ENCODE results near the gene RUBCN. TPM values are rescaled to one million over a fixed set of nuclear protein-coding genes. Genes with fewer than 3 reads are reported as not detected.
A peak's percentile ranks its signal among the peaks of the same experiment; 100 is the strongest.

RUBCN gene
- 7.5 TPM for total RNA-seq

DNA sequence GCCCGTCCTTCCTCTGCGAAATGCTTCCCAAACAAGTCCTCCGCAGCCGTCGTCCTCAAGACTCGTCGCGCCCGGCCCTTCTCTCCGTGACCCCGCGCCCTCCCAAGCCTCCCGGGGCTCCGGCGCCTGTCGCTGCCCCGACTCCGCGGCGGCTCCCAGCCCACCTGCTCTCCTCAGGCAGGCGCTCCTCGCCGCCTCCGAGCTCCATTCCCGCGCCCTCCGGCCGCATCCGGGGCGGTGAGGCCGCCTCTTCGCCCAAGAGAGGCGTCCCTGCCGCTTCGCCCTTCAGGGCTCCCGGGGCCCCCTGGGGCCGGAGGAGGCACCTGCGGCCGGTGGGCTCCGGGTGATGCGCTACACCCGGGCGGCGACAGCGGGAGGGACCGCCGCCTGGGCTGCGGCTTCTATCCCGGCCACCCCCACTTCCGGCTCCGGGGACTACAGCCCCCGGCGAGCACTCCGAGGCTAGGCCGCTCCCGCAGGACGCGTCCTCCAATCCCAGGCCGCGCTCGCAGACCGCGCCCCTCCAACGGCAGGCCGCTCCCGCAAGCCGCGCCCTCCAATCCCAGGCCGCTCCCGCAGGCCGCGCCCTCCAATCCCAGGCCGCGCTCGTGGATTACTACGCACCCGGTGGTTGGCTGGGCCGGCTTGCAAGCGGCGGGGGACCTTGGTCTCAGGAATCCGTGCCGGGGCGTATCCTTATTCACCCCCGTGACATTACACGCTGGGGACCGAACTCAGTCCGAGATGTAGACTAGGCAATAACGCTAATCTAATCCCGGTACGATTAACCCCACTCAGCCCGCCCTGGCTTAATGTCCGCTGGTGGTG, at the start of gene RUBCN:
Gene RUBCN, minus strand, starts transcription at position 414 of the 828 bp plus-strand sequence. Its CDS starts 185 bp downstream, at position 229.
- peak; percentile 97 for ATAC-seq

DNA sequence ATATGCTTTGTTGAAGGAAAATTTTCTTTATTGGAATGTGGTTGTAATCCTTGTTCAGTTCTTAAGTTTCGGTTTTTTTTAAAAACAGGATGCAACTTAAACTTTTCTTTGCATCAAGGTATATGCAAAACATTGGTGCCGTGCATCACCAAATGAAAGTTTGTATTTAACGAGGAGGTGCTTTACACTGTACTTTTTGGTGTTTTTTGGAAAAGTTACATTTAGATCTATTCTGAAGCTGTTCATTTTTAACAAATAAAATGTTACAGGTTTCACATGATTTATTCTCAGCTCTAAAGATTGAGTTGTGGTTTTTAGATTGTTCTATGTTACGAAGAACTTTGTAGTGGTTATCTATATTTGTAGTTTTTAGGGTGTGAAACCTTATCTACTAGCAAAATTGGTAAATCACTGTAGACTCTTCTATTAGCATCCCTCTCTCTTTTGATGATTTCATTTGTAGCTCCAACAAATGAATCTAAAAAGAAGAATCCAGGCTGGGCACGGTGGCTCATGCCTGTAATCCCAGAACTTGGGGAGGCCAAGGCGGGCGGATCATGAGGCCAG, 47.4 kb upstream of the RUBCN start:
- ATAC-seq (no peak), DNase-seq (ENCODE audit: low spot score) (no peak)

More for the DNA sequence above, at the start of gene RUBCN:
- peak; percentile 97 for DNase-seq (ENCODE audit: low spot score)

DNA sequence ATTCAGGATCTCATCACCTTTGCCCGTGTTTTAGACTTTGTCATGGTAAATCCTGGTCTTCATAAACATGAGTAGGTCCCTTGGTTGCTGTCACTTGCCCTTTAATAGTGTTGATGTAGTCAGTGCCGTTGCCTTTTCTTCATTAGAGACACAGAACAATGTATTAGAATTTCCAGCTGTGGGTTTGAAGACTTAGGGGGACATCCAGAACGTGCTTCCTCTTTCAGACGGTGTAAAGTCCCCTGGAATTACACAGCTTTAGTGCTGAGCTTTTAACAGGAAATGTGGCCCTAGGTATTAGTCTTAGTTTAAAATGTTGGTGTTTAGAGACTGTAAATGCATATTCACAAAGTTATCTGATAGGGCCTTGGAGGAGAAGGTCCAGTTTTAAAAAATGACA, 45.5 kb upstream of the RUBCN start:
- ATAC-seq (no peak), DNase-seq (ENCODE audit: low spot score) (no peak)

DNA sequence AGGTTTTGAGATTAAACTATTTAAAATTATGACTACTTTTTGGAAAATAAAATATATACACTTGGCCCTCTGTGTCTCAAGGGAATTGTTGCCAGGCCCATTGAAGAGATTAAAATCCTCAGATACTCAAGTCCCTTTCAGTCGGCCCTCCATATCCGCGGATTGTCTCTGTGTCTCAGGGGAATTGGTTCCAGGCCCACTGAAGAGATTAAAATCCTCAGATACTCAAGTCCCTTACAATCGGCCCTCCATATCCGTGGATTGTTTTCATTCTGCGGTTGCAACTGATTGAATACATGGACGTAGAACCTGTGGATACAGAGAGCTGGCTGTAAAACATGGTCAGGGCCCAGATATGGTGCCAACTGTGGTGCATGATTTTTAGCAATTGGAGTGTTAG, 38.6 kb upstream of the RUBCN start:
- ATAC-seq = no peak

DNA sequence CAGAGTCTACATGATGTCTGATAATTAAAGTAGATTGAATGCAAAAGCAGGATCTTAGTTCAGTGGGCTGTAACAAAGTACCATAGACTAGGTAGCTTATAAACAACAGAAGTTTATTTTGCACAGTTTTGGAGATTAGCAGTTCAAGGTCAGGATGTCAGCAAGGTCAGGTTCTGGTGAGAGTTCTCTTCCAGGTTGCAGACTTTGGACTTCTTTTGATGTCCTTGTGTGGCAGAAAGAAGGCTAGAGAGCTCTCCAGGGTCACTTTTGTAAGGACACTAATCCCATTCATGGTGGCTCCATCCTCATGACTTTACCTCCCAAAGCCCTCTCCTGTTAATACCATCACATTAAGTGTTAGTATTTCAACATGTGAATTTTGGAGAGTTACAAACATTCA, 25.1 kb upstream of the RUBCN start:
- no peak for DNase-seq (ENCODE audit: low spot score)
- ATAC-seq = no peak

More for the DNA sequence above, 38.6 kb upstream of the RUBCN start:
- DNase-seq (ENCODE audit: low spot score) = no peak

DNA sequence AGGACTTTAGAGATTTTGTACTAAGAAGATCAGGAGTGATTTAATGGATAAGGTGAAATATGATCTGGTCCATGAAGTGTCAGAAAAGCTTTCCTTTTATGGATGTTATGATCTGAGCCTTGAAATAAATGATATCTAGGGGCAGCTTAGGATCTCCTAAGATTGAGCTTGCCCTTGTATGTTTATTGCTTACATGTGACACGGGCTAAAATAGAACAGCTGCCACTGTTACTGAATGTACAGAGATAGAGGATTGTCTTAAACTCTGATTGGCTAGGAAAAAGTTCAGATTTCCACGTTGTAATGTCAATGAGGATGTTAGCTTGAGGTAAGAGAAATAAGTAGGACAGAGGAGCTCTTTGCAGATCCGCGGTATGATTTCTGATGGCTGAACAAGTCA, 21.8 kb upstream of the RUBCN start:
- DNase-seq (ENCODE audit: low spot score) = no peak
- ATAC-seq = no peak

DNA sequence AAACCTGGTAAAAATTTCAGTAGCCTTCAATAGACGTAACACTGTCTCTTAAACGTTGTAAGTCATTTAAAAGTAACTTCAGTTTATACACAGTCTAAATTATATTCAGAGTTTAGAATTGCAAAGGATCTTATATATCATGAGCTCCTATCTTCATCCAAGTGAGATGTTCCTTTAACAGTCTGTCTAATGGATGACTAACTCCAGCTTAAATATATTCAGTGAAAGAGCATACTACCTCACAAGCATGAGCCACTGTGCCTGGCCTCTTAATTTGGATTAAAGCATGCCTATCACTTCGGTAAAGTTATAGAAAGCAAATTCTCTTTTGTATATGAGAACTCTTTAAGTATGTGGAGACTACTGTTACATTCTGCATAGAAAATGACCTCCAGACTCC, 20.0 kb upstream of the RUBCN start:
- DNase-seq (ENCODE audit: low spot score) (no peak), ATAC-seq (no peak)

DNA sequence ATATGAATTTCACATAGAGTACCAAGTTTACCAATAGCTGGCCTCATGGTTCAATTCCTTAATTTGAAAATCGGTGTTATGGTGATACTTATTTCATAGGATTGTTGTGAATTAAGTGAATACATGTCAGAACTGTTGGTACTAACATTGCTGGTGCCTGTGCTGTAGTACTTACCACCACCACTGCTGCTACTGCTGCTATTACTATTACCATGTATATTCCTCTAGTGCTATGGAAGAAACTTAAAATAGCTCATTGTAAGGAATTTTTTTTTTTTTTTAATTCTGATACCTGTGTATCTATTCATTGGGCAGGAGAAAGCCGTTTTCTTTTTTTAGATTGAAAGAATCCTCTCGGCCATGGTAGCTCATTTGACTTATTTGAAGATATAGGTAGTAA, 16.6 kb upstream of the RUBCN start:
- DNase-seq (ENCODE audit: low spot score) (no peak), ATAC-seq (no peak)

DNA sequence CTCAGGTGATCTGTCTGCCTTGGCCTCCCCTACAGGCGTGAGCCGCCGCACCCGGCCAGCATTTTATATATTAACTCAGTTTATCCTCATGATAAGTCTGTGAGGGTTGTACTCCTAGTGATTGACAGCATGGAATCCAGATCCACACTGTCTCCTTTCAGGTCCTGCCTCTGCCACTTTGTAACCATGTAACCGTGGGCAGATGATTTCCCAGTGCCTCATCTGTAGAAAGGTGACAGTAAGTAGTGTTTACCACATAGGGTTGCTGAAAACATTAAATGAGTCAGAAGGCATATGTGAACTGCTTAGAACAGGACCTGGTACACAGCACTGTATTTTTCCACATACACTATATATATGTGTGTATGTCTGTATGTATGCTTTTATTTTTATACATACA, 15.4 kb upstream of the RUBCN start:
- no peak for ATAC-seq
- DNase-seq (ENCODE audit: low spot score) = no peak

DNA sequence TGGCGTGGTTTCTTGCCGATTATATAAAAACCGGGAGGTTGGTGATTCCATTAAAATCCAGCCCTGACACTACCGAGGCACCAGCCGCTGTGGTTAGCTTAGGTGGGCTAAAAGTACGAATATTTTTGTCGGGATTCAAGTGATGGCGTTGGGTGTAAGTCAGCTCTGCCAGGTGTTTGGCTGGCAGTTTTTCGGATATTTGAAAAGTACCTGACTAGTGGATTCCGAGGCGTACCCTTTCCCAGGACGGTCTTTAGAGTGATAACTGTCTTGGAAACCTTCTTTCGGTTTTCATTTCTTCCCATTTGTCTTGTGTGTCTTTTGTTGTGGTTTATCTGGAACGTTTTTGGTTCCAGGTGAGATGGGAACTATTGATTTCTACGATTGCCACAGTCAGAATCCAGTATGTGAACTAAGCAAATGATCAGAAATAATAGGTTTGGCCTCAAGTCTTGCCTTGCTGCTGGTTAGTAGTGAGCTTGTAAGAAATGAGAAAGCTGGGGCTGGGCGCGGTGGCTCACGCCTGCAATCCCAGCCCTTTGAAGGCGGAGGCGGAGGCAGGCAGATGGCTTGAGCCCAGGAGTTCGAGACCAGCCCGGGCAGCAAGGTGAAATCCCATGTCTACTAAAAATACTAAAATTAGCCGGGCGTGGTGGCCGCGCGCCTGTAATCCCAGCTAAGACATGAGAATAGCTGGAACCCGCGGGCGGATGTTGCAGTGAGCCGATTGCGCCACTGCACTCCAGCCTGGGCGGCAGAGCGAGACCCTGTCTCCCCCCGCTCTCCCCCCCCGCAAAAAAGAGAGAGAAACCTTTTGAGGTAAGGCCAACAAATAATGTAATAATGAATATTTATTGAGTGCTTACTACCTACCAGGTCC, 14.4 kb upstream of the RUBCN start:
- no peak for ATAC-seq
- DNase-seq (ENCODE audit: low spot score) = peak; percentile 54

DNA sequence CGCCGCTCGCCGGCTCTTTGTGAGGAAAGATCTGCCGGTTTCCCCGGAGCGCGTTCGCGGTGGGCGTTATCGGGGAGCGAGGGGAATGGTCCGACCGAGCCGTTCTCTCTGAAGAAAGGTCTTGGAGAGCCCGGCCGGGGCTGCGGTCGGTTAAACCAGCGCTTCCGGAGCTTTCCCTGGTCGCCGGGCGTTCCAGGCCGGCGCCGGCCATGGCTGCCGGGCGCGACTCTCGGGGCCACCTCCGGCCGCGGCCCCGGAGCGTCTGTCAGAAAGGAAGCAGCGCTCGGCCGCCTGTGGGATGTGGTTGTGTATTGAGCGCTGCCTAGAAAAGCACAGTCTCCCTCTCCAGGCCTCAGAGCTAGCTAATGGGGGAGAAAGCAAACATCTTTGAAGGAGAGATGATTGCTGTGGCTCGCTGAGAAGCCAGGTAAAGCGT, 13.7 kb upstream of the RUBCN start:
- DNase-seq (ENCODE audit: low spot score) = peak; percentile 61

DNA sequence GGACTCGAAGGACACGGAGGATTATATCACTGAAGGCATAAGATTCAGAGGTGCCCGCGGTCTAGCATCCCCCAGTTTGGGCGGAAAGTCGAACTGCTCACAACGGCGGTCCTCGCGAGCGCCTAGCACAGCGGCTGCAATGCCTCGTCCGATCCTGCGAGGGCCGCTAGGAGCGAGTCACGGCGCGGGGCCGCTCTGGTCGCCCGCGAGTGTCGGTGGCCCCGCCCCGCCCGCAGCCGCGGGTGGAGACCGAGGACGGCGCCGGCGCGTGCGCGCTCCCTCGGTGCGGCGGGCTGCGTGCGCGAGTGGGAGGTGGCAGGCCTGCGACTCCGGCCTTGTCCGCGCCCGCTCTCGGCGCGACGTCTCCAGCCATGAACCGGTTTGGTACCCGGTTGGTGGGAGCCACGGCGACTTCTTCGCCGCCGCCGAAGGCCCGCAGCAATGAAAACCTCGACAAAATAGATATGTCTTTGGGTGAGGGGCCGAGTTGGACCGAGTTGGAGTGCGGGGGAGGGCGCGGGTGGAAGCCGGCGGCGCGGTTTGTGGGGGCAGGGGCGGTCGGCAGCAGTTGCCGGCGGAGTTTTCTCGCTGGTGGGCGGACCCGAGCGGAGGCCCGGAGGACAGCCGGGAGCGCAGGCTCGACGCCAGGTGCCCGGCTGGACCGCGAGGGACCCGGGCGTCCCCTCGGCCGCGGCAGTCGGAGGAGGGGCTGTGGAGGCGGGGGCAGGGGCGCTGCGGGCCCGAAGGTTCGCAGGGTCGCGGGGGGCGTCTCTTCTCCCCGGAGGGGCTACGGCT, 13.1 kb upstream of the RUBCN start, which contains the start of gene FYTTD1:
Gene FYTTD1, plus strand, starts transcription at position 283 of the 795 bp plus-strand sequence. Its CDS starts 89 bp downstream, at position 372.
- ATAC-seq = peak; percentile 92
- peak; percentile 94 for DNase-seq (ENCODE audit: low spot score)

More for the DNA sequence above, 13.7 kb upstream of the RUBCN start:
- ATAC-seq = peak; percentile 60

DNA sequence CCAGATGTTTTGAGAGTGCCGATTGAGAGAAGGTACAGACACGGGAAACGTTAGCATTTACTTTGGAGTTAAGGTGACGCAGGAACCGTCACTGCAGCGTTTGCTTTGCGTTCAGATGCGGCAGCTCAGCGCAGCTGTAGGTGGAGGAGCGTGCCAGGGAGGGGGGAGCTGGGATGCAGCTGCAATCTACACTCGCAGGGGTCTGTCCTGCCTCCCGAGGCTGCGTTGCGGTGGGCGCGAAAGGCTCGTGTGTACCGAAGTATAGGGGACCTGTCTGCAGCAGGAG, 12.6 kb upstream of the RUBCN start:
- no peak for DNase-seq (ENCODE audit: low spot score)
- ATAC-seq = peak; percentile 31

DNA sequence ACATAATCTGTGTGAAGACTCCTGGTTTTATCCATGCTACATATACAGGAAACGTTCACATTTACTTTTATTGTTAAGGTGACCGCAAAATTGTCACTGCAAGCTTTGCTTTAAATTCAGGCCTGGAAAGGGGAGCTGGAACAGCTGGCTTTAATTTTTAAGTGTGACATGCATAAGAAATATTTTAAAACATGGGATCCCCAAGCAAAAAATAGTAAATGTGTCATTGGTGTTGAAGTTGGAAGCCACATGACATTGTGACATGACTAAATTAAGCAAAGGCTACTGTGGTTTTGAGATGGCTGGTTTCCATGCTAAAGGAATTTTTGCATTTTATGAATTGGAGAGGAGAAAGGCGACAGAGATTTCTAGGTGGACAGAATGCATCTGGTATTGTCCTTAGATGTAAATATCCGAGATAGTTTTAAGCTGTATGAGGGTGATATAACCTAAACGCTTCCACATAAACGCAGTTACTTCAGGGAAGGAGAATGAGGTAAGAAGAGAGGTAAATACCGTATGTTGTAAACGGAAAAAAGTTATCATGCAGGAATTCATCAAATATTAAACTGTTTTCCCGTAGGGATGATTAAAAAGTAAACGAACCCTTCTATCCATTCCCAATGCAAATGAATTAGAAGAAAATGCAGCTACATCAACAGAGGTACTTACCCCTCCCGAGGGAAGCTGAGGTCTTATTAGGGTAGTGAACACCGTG, 12.1 kb upstream of the RUBCN start:
- no peak for DNase-seq (ENCODE audit: low spot score)
- no peak for ATAC-seq

DNA sequence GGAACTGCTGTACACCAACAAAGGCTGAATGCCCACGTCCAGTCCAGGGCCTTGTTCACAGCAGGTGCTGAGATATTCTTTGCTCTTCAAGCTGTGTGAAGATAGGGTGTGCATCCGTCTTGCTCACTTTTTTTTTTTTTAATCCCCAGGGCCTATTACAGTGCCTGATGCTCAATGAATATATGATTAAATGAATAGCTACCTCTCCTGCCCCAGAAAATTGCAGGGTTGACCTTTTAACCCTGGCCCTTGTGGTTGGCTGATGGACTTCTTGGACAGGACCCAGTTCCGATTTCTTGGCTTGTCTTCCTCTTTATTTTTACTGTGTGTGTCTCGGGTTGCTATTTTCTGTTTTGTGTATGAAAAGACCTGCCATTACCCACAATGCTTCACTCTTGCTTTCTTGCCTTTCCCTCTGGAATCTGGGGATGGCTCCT, 10.1 kb upstream of the RUBCN start:
- no peak for DNase-seq (ENCODE audit: low spot score)
- no peak for ATAC-seq

DNA sequence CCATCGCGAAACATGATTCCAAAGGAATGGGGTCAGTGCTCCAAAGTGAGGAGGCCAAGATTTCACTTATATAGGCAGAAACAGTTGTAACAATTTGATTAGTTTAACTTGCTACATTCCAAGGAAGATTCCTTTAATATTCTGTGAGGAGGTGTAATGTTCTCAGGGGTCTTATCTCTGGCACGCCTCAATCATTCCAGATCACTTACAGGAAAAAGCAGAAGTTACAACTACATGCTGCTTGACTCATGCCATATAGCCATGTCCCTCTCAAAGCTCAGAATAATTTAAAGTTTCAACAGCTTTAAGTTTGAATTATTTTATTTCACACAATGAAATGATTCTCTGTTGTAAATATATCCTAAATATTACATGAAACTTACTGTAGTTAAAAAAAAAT, 9.5 kb upstream of the RUBCN start:
- DNase-seq (ENCODE audit: low spot score) = no peak
- ATAC-seq = no peak

DNA sequence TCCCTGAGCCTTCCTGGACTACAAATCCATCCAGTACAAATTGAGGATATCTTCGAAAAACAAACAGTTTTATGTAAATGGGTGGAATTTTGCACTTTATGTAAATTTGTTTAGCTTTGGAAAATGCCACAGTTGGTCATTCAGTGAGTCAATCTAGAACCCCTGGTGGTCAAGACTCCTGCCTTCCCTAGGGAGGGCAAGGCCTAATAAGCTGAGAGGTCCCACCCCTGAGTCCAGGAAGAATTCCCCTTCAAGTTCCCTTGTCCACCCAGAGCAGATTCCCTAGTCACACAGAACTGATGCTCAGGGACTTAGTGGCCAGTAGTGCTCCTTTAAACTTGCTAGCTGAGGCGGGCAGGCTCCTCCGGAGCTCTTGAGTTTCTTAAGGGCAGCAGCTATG, 6.1 kb upstream of the RUBCN start:
- ATAC-seq = no peak
- no peak for DNase-seq (ENCODE audit: low spot score)

DNA sequence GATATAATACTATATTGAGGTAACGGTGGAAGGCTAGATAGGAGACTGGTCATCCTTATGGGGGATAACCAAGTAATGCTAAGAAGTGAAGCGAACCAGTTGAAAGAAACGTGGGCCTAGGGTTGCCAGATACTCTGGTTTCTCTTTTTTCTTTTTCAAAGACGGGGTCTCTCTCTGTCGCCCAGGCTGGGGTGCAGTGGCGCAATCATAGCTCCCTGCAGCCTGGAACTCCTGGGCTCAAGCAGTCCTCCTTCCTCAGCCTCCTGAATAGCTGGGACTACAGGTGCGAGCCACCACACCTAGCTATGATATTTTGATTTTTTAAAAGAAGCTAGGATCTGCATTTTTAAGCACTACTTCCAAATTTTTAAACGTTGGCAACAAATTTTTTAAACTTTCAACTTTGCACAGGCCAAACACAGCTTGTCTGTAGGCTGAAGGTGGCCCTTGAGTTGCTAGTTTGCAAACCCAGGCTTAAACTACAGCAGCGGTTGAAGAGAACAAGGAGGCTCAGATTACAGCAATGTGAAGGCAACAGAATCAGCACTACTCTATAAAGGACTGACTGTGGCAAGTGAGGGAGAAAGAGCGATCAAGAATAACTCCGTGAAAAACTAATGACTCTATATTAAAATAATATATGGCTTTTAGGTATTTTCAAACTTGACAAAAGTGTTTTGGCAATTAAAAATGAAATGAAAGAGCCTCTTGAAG, 1.2 kb upstream of the RUBCN start:
- DNase-seq (ENCODE audit: low spot score) = no peak
- no peak for ATAC-seq

DNA sequence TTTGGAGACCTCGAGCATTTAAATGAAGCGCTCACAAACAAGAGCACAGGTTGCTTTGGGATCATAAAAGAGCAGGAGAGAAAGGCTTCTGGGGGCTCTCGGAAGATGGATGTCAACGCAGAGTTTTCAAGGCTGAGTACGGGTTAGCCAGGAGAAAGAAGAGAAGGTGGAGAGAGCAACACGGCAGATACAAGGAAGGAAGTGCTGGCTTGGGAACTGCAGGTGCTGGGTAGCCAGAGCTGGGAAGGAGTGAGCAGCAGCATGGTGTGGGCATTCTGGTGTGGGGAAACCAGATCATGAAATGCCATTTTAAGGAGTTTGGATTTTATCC, 580 bp upstream of the RUBCN start:
- ATAC-seq = peak; percentile 14

More for the DNA sequence above, 580 bp upstream of the RUBCN start:
- DNase-seq (ENCODE audit: low spot score) = no peak

All from left lobe of liver (tissue), 2 donors.